ENCODE results near the gene EPC1. TPM values are rescaled to one million over a fixed set of nuclear protein-coding genes. Genes with fewer than 3 reads are reported as not detected.
A peak's percentile ranks its signal among the peaks of the same experiment; 100 is the strongest.

EPC1 gene
- total RNA-seq, 3 donors from 2014 or later, result 33.7 to 47.9 (median 46.9) TPM

- Histone ChIP-seq H3K4me3 (no peak overlapping the region), H3K9me3 (no peaks in the 10 kb centered on the region), H3K4me1 (ENCODE audit: low read depth) (no peaks in the 10 kb centered on the region), H3K36me3 (ENCODE audit: low read depth) (no peaks in the 10 kb centered on the region)
- ATAC-seq, result no peak
- no peak for TF ChIP-seq CTCF (IDR thresholded peaks at IDR 0.05)
- DNase-seq, result no peak
- intact Hi-C loops (cut with DNase I, micrococcal nuclease), result loop anchor here in 1 of 2 donors (10.0 kb wide), 1 partner anchor 58 kb away; the partner anchor contains the start of gene CCDC7
Measured at GRCh38 chr10:32386623-32387260, 39.8 kb upstream of the EPC1 start.

- intact Hi-C loops (cut with DNase I, micrococcal nuclease), result loop anchor here in 1 of 2 donors (10.0 kb wide), 1 partner anchor 61 kb away; the partner anchor contains the start of gene CCDC7
- Histone ChIP-seq H3K4me1 (ENCODE audit: low read depth) (peaks cover 10% of the 10 kb centered on the region), H3K36me3 (ENCODE audit: low read depth) (no peaks in the 10 kb centered on the region), H3K4me3 (no peak overlapping the region), H3K9me3 (no peaks in the 10 kb centered on the region)
- DNase-seq (peak; percentile 49 to 65 (median 63)), ATAC-seq (peak; percentile 89)
- no peak for TF ChIP-seq CTCF (IDR thresholded peaks at IDR 0.05)
Measured at GRCh38 chr10:32384171-32384570, 37.2 kb upstream of the EPC1 start.

- Histone ChIP-seq H3K4me3 (no peak overlapping the region), H3K9me3 (no peaks in the 10 kb centered on the region), H3K4me1 (ENCODE audit: low read depth) (peaks cover 10% of the 10 kb centered on the region), H3K36me3 (ENCODE audit: low read depth) (no peaks in the 10 kb centered on the region)
- TF ChIP-seq CTCF (IDR thresholded peaks at IDR 0.05), result no peak
- intact Hi-C loops (cut with DNase I, micrococcal nuclease), result loop anchor here in 1 of 2 donors (10.0 kb wide), 1 partner anchor 64 kb away; the partner anchor contains the start of gene CCDC7
- ATAC-seq, result peak; percentile 28
- no peak for DNase-seq
Measured at GRCh38 chr10:32381165-32381564, 34.2 kb upstream of the EPC1 start.

GRCh38 chr10:32379950-32380551, 33.1 kb upstream of the EPC1 start:
- H3K4me3 ChIP-seq, result no peak overlapping the region
- DNase-seq (no peak), ATAC-seq (no peak)
- H3K36me3 ChIP-seq (ENCODE audit: low read depth), result no peaks in the 10 kb centered on the region
- TF ChIP-seq CTCF (IDR thresholded peaks at IDR 0.05), result no peak
- H3K4me1 ChIP-seq (ENCODE audit: low read depth), result peaks cover 10% of the 10 kb centered on the region
- H3K9me3 ChIP-seq, result no peaks in the 10 kb centered on the region
- intact Hi-C loops (cut with DNase I, micrococcal nuclease), result loop anchor here (5.0 to 10.0 kb wide), 2 partner anchors 65 to 67 kb away; partner anchors contain the start of gene CCDC7 (in 2 of the 2)

- TF ChIP-seq CTCF (IDR thresholded peaks at IDR 0.05), result no peak
- Histone ChIP-seq H3K9me3 (no peaks in the 10 kb centered on the region), H3K36me3 (ENCODE audit: low read depth) (no peaks in the 10 kb centered on the region), H3K4me1 (ENCODE audit: low read depth) (peaks cover 10% of the 10 kb centered on the region), H3K4me3 (peak overlapping the region; percentile 50)
- ATAC-seq (peak; percentile 57), DNase-seq (no peak)
- intact Hi-C loops (cut with DNase I, micrococcal nuclease), result loop anchor here in 1 of 2 donors (5.0 kb wide), 1 partner anchor 68 kb away; the partner anchor contains the start of gene CCDC7
Measured at GRCh38 chr10:32379318-32379949, 32.5 kb upstream of the EPC1 start.
